GM18498 (cell line): Measurements from ENCODE around the gene AKR1D1.

Experiments
- ATAC-seq: cut with Tn5 transposase; IDR thresholded peaks from one replicate; pipeline ENCODE4 v1.9.1; 2021; ENCODE audit warnings: mild to moderate bottlenecking, moderate library complexity; ENCODE audit not compliant: unreplicated experiment

The AKR1D1 gene

GRCh38 chr7:138161600-138162081, 85.4 kb downstream of the AKR1D1 start:
- peak; percentile 100 for ATAC-seq

DNA sequence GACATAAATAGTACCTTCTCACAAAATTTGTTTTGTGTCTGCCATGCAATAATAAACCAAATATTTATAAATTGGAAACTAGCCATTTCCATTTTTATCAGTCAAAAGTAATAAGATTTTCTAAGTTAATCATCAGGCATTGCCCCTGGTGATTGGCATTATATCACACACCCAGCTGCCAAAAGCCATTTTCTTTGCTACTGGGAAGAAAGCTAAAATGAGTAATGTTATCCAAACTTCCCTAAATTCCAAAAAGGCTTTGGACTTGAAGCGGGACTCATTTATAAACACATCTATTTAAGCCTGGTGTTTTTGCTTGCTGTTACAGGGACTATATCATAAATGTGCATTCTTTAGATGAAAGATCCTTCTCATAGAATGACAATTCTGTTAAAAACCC, 86.0 kb downstream of the AKR1D1 start:
- ATAC-seq: no peak

GRCh38 chr7:138163800-138164199, 87.5 kb downstream of the AKR1D1 start:
- no peak for ATAC-seq

DNA sequence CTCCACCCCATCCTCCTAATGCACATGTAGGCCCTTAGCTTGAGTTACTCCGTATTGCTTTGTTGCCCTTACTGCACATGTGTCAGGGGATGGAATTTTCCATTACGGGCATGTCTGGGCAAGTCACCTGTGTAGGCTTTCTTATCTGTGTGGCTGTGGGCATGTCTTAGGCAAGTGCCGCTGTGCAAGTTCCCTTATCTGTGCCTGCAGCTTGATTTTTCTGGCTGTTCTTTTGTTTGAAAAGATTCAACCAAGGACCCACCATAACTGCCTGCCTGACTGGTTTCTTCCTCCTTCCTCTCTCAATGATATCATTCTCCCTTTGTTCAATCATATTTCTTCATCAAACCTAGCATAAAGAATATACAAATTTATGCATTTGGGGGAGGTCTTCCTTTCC, 88.5 kb downstream of the AKR1D1 start:
- ATAC-seq: no peak

DNA sequence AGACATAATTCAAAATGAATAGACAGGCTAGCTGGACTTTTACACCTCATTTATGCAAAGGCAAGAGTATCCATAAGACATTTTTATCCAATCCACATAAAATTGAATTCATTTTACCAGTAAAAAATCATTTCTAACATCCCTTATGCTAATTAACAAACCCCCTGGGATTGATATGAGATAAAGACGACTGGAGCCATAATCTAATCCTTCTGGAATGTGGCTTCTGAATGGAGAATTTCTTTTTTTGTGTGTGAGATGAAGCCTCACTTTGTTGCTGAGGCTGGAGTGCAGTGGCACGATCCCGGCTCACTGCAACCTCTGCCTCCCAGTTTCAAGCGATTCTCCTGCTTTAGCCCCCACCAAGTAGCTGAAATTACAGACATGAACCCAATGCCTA, 90.4 kb downstream of the AKR1D1 start:
- no peak for ATAC-seq

GRCh38 chr7:138167222-138167621, 91.0 kb downstream of the AKR1D1 start:
- no peak for ATAC-seq

DNA sequence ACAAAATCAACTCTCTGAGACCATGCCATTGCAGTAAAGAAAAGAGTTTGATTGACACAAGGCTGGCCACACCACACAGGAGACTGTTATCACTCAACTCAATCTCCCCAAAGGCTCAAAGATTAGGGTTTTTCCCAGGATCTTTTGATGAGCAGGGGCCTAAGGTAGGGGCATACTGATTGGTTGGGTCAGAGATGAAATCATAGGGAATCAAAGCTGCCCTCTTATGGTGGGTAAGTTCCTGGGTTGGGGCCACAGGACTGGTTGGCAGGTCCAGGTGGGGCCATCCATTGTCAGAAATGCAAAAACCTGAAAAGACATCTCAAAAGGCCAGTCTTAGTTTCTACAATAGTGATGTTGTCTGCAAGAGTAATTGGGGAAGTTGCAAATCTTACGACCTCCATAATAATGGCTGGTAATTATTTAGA, 91.6 kb downstream of the AKR1D1 start:
- no peak for ATAC-seq
